K562 (cell line): Measurements from ENCODE around the gene EPSTI1.

Experiments used
- CHD2 ChIP-seq: IDR thresholded peaks from 2 replicates; pipeline ENCODE4 v1.6.1; 2011; ENCODE audit warnings: low read depth, low read length
- HNRNPK ChIP-seq: fragments of 200-400 bp; formaldehyde crosslinking; IDR thresholded peaks from one replicate; pipeline ENCODE4 v1.6.1; 2018; ENCODE audit warnings: mild to moderate bottlenecking, low read depth, low read length; ENCODE audit not compliant: poor library complexity, severe bottlenecking
- JUN ChIP-seq, 2 experiments: sonication (generic) in 1 of 2; formaldehyde crosslinking in 1 of 2; IDR thresholded peaks; 2 replicates each; pipeline versions ENCODE4 v1.6.1 to v1.8.0; 2012 to 2022; ENCODE audit warnings: borderline replicate concordance in 2 of 2, mild to moderate bottlenecking in 2 of 2, improper control_type of control experiment in 1 of 2, low read depth in 1 of 2, low read length in 1 of 2, missing genetic modification reagents in 1 of 2
- KDM5B ChIP-seq: fragments of 200-600 bp; sonication (generic); IDR thresholded peaks from 2 replicates; pipeline ENCODE4 v1.6.1; 2012; ENCODE audit warnings: low read depth, mild to moderate bottlenecking, moderate library complexity, low read length, control low read depth, inconsistent platforms; ENCODE audit not compliant: insufficient replicate concordance
- NR2C2 ChIP-seq, 2 experiments: fragments of 200-800 bp in 1 of 2; sonication (Bioruptor generic) in 1 of 2; sonication (generic) in 1 of 2; formaldehyde crosslinking in 1 of 2; IDR thresholded peaks; 2 replicates each; pipeline versions ENCODE4 v1.6.1 to v1.8.0; 2016 to 2022; ENCODE audit warnings: mild to moderate bottlenecking in 1 of 2, missing compliant biosample characterization in 1 of 2, missing genetic modification characterization in 1 of 2, missing genetic modification reagents in 1 of 2
- SMARCA4 ChIP-seq: fragments of 450-650 bp; IDR thresholded peaks from 2 replicates; pipeline ENCODE4 v1.6.1; 2016
- TBP ChIP-seq: optimal IDR thresholded peaks from 2 replicates; pipeline ENCODE3; 2011; ENCODE audit warnings: low read depth, low read length, improper control_type of control experiment
- THRAP3 ChIP-seq: fragments of 450-650 bp; IDR thresholded peaks from 2 replicates; pipeline ENCODE4 v1.6.1; 2016; ENCODE audit warnings: mild to moderate bottlenecking, inconsistent platforms, borderline replicate concordance
- TF ChIP-seq, protein P1 (sequence below), 3 experiments: IDR thresholded peaks in 2 of 3; conservative IDR thresholded peaks in 1 of 3; 2 replicates each; pipeline ENCODE4 v1.5.1; 2011 to 2012; ENCODE audit warnings: low read length in 3 of 3, mild to moderate bottlenecking in 3 of 3, control low read depth in 2 of 3, improper control_type of control experiment in 1 of 3, inconsistent platforms in 1 of 3, low read depth in 1 of 3, mixed read lengths in 1 of 3, moderate library complexity in 1 of 3; ENCODE audit not compliant: insufficient read depth in 2 of 3
- TF ChIP-seq, protein P2 (sequence below): sonication (generic); formaldehyde crosslinking; IDR thresholded peaks from 2 replicates; pipeline ENCODE4 v1.8.0; 2022; ENCODE audit warnings: missing genetic modification reagents, mild to moderate bottlenecking, moderate library complexity, borderline replicate concordance
- TF ChIP-seq, protein P3 (sequence below): sonication (generic); formaldehyde crosslinking; IDR thresholded peaks from 2 replicates; pipeline ENCODE4 v1.8.0; 2023; ENCODE audit warnings: mild to moderate bottlenecking, missing genetic modification reagents

DNA sequence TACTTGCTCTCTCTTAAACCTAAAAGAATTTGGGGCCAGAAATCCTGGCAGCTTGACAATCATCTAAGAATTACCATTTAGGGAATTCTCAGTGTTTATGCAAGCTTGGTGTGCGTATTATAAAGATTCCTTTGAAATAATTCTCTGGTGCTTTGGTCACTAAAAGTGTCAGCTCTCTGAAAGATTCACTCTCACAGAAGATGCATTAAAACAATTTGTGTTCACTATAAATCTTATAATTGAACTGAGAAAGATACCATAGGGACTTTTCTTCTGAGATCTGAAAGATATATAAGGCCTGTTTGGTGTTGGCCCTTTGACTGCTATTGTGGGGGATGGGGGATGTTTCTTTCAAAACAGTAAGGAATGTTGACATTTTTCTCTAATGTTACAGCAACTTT, 27.3 kb downstream of the EPSTI1 start:
- TF ChIP-seq, protein P1, sequence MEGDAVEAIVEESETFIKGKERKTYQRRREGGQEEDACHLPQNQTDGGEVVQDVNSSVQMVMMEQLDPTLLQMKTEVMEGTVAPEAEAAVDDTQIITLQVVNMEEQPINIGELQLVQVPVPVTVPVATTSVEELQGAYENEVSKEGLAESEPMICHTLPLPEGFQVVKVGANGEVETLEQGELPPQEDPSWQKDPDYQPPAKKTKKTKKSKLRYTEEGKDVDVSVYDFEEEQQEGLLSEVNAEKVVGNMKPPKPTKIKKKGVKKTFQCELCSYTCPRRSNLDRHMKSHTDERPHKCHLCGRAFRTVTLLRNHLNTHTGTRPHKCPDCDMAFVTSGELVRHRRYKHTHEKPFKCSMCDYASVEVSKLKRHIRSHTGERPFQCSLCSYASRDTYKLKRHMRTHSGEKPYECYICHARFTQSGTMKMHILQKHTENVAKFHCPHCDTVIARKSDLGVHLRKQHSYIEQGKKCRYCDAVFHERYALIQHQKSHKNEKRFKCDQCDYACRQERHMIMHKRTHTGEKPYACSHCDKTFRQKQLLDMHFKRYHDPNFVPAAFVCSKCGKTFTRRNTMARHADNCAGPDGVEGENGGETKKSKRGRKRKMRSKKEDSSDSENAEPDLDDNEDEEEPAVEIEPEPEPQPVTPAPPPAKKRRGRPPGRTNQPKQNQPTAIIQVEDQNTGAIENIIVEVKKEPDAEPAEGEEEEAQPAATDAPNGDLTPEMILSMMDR (IDR thresholded peaks at IDR 0.05 in 2 of 3, conservative IDR thresholded peaks at IDR 0.05 in 1 of 3; ENCODE audit: insufficient read depth in 2 of 3, low read depth in 1 of 3, low read length in 3 of 3): no peak
- TF ChIP-seq NR2C2 (CRISPR knock-in tag; IDR thresholded peaks at IDR 0.05): no peak
- TF ChIP-seq NR2C2 (tag; IDR thresholded peaks at IDR 0.05): no peak
- no peak for TF ChIP-seq SMARCA4
- TF ChIP-seq HNRNPK: no peak
- no peak for TF ChIP-seq CHD2
- TF ChIP-seq THRAP3: no peak
- TF ChIP-seq, protein P2, sequence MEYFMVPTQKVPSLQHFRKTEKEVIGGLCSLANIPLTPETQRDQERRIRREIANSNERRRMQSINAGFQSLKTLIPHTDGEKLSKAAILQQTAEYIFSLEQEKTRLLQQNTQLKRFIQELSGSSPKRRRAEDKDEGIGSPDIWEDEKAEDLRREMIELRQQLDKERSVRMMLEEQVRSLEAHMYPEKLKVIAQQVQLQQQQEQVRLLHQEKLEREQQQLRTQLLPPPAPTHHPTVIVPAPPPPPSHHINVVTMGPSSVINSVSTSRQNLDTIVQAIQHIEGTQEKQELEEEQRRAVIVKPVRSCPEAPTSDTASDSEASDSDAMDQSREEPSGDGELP (CRISPR knock-in tag): no peak
- TF ChIP-seq JUN (IDR thresholded peaks at IDR 0.05; ENCODE audit: borderline replicate concordance, low read depth, low read length): no peak
- no peak for TF ChIP-seq JUN (CRISPR knock-in tag; IDR thresholded peaks at IDR 0.05; ENCODE audit: borderline replicate concordance)
- TF ChIP-seq, protein P3, sequence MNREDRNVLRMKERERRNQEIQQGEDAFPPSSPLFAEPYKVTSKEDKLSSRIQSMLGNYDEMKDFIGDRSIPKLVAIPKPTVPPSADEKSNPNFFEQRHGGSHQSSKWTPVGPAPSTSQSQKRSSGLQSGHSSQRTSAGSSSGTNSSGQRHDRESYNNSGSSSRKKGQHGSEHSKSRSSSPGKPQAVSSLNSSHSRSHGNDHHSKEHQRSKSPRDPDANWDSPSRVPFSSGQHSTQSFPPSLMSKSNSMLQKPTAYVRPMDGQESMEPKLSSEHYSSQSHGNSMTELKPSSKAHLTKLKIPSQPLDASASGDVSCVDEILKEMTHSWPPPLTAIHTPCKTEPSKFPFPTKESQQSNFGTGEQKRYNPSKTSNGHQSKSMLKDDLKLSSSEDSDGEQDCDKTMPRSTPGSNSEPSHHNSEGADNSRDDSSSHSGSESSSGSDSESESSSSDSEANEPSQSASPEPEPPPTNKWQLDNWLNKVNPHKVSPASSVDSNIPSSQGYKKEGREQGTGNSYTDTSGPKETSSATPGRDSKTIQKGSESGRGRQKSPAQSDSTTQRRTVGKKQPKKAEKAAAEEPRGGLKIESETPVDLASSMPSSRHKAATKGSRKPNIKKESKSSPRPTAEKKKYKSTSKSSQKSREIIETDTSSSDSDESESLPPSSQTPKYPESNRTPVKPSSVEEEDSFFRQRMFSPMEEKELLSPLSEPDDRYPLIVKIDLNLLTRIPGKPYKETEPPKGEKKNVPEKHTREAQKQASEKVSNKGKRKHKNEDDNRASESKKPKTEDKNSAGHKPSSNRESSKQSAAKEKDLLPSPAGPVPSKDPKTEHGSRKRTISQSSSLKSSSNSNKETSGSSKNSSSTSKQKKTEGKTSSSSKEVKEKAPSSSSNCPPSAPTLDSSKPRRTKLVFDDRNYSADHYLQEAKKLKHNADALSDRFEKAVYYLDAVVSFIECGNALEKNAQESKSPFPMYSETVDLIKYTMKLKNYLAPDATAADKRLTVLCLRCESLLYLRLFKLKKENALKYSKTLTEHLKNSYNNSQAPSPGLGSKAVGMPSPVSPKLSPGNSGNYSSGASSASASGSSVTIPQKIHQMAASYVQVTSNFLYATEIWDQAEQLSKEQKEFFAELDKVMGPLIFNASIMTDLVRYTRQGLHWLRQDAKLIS (CRISPR knock-in tag): no peak
- no peak for TF ChIP-seq KDM5B
- no peak for TF ChIP-seq TBP
